HepG2 (cell line): Measurements from ENCODE around the gene OBSL1. TPM values are rescaled to one million over a fixed set of nuclear protein-coding genes. Genes with fewer than 3 reads are reported as not detected.

ENCODE experiments used
- AKNA ChIP-seq: sonication (generic); formaldehyde crosslinking; IDR thresholded peaks from 2 replicates; pipeline ENCODE4 v1.4.0; 2020; ENCODE audit warnings: missing genetic modification reagents, borderline replicate concordance
- CCDC6 ChIP-seq: sonication (generic); formaldehyde crosslinking; IDR thresholded peaks from 2 replicates; pipeline ENCODE4 v1.8.1; 2022; ENCODE audit warnings: mild to moderate bottlenecking, missing genetic modification reagents, moderate library complexity
- CEBPB ChIP-seq: IDR thresholded peaks from 2 replicates; pipeline ENCODE4 v1.6.1; 2011; ENCODE audit warnings: low read depth, low read length, improper control_type of control experiment, borderline replicate concordance
- GATA4 ChIP-seq: sonication (generic); IDR thresholded peaks from 2 replicates; pipeline ENCODE4 v1.6.1; 2016; ENCODE audit warnings: antibody characterized with exemption, low read depth, borderline replicate concordance
- HOXD1 ChIP-seq: sonication (generic); formaldehyde crosslinking; IDR thresholded peaks from 2 replicates; pipeline ENCODE4 v1.5.0; 2020; ENCODE audit warnings: missing genetic modification reagents
- KLF16 ChIP-seq, 2 experiments: sonication (generic) in 1 of 2; formaldehyde crosslinking in 1 of 2; IDR thresholded peaks; 2 replicates each; pipeline versions ENCODE4 v1.6.1 to v1.8.0; 2016 to 2023; ENCODE audit warnings: missing genetic modification reagents in 2 of 2, missing compliant biosample characterization in 1 of 2
- MXD1 ChIP-seq: sonication (generic); formaldehyde crosslinking; IDR thresholded peaks from 2 replicates; pipeline ENCODE4 v1.4.0; 2020; ENCODE audit warnings: mild to moderate bottlenecking, missing genetic modification reagents
- MXD3 ChIP-seq: IDR thresholded peaks from 2 replicates; pipeline ENCODE4 v1.6.1; 2016; ENCODE audit warnings: mild to moderate bottlenecking, missing biosample characterization, missing genetic modification reagents
- NFRKB ChIP-seq: fragments of 450-650 bp; IDR thresholded peaks from 2 replicates; pipeline ENCODE4 v1.6.1; 2017
- POLR2A ChIP-seq, 2 experiments: IDR thresholded peaks; 2 replicates each; pipeline ENCODE4 v1.6.1; 2011; ENCODE audit warnings: low read depth in 2 of 2, low read length in 2 of 2, mild to moderate bottlenecking in 1 of 2, moderate library complexity in 1 of 2; ENCODE audit not compliant: insufficient read depth in 1 of 2
- POLR2AphosphoS2 ChIP-seq: IDR thresholded peaks from 2 replicates; pipeline ENCODE4 v1.6.1; 2011; ENCODE audit warnings: low read depth, low read length, improper control_type of control experiment
- PRDM15 ChIP-seq: sonication (generic); formaldehyde crosslinking; IDR thresholded peaks from 2 replicates; pipeline ENCODE4 v1.4.0; 2020; ENCODE audit warnings: missing genetic modification reagents
- TBL1XR1 ChIP-seq: fragments of 150-350 bp; IDR thresholded peaks from 2 replicates; pipeline ENCODE4 v1.6.1; 2014; ENCODE audit warnings: borderline replicate concordance, low read length; ENCODE audit not compliant: partially characterized antibody
- ZBTB20 ChIP-seq: sonication (generic); formaldehyde crosslinking; IDR thresholded peaks from 2 replicates; pipeline ENCODE4 v1.8.1; 2023; ENCODE audit warnings: missing genetic modification reagents, low read depth, mild to moderate bottlenecking, borderline replicate concordance
- ZMAT3 ChIP-seq: sonication (generic); formaldehyde crosslinking; conservative IDR thresholded peaks from 2 replicates; pipeline ENCODE4 v1.7.0; 2021; ENCODE audit warnings: missing genetic modification reagents
- ZNF547 ChIP-seq: sonication (generic); formaldehyde crosslinking; IDR thresholded peaks from 2 replicates; pipeline ENCODE4 v1.5.1; 2020; ENCODE audit warnings: mild to moderate bottlenecking, missing genetic modification reagents
- polyA plus RNA-seq, 8 experiments: library from polyadenylated mRNA; depleted of rRNA in 3 of 8; stranded (reverse) in 7 of 8; unstranded in 1 of 8; fragments of >200 nt; fragmentation: Illumina TruSeq in 4 of 8; extraction: Trizol in 4 of 8; gene quantifications; 2 replicates each; pipeline versions ENCODE4 v1.2.1 to v1.2.3, GENCODE V29; 2011 to 2016; ENCODE audit warnings: low read depth in 4 of 8, missing spikeins in 1 of 8, mixed read lengths in 1 of 8; ENCODE audit not compliant: insufficient read depth in 1 of 8
- total RNA-seq, 5 experiments: library from RNA; depleted of rRNA; stranded (reverse); fragments of >200 nt; fragmentation: Illumina TruSeq; extraction: Trizol; gene quantifications; 2 replicates each; pipeline ENCODE4 v1.2.3, GENCODE V29; 2016; ENCODE audit warnings: low read depth in 1 of 5
- TF ChIP-seq, protein P1 (sequence below): sonication (generic); formaldehyde crosslinking; IDR thresholded peaks from 2 replicates; pipeline ENCODE4 v1.8.0; 2023; ENCODE audit warnings: mild to moderate bottlenecking, missing genetic modification reagents

Gene OBSL1
- total and polyA plus RNA-seq, 2 of the 13 experiments (the other 11 are each of a cell fraction or from before 2014, with no cell fraction given): 86.7 to 218 TPM

DNA sequence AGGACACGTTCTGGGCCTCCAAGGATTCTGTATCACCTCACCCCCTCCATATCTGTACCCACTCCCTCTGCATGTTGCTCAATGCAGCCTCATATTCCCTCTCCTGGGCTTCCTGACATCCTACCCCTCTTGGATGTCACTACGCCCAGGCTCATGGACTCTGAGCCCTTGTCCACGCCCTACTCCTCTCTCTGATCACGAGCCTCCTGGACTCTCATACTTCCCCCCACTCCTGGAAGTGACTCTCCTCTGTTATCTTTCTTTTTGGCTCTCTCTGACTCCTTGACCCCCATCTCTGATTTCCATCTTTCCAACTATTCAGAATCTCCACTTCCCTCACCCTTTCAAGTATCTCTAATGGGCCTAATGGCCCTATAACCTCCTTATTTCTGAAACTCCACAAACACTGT, 25.4 kb downstream of the OBSL1 start (continued):
- peak; percentile 95 for TF ChIP-seq CEBPB
- TF ChIP-seq NFRKB: no peak
- no peak for TF ChIP-seq ZMAT3 (CRISPR knock-in tag)
- TF ChIP-seq PRDM15 (CRISPR knock-in tag): 0 out of 2 replicates have a peak, but pooled peaks have one; percentile 68
- no peak for TF ChIP-seq MXD1
- TF ChIP-seq POLR2A (IDR thresholded peaks at IDR 0.05; ENCODE audit: insufficient read depth in 1 of 2, low read depth in 2 of 2, low read length in 2 of 2): no peak
- 0 out of 2 replicates have a peak, but pooled peaks have one; percentile 82 for TF ChIP-seq CCDC6 (CRISPR knock-in tag)
- no peak for TF ChIP-seq ZNF547 (CRISPR knock-in tag)
- peak; percentile 53; the same call in 1 of the 2 replicates for TF ChIP-seq GATA4
- no peak for TF ChIP-seq MXD3 (CRISPR knock-in tag)
- no peak for TF ChIP-seq AKNA
- no peak for TF ChIP-seq ZBTB20 (CRISPR knock-in tag)
- no peak for TF ChIP-seq TBL1XR1
- peak in 1 of 2 experiments; percentile 78; a peak in 1 of 4 replicates for TF ChIP-seq KLF16 (CRISPR knock-in tag; IDR thresholded peaks at IDR 0.05)
- TF ChIP-seq, protein P1, sequence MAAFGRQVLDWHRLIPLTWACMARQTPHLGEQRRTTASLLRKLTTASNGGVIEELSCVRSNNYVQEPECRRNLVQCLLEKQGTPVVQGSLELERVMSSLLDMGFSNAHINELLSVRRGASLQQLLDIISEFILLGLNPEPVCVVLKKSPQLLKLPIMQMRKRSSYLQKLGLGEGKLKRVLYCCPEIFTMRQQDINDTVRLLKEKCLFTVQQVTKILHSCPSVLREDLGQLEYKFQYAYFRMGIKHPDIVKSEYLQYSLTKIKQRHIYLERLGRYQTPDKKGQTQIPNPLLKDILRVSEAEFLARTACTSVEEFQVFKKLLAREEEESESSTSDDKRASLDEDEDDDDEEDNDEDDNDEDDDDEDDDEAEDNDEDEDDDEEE (CRISPR knock-in tag): no peak
- no peak for TF ChIP-seq POLR2AphosphoS2
- TF ChIP-seq HOXD1: no peak
